Esophagus mucosa (tissue), 1 donor: Measurements from ENCODE around the gene DCX. TPM values are rescaled to one million over a fixed set of nuclear protein-coding genes. Genes with fewer than 3 reads are reported as not detected.
"Not testable (repeated sequence)": the region's sequence is repeated elsewhere in the genome, so short reads cannot be mapped to it uniquely, and the experiment has no call there.

ENCODE experiments used
- ATAC-seq: fragments of 200-7000 bp; cut with Tn5 transposase; one replicate; pipeline ENCODE4 v1.9.1; 2020
- total RNA-seq: library from RNA; stranded (reverse); gene quantifications from one replicate; pipeline ENCODE4 v1.2.4, GENCODE V29; 2023
- donor health status: DM: yes; HTN: yes; CAD: no.

DCX gene
- total RNA-seq, 1 donor from 2014 or later, result 0.04 TPM

GRCh38 chrX:111365770-111366325 is 46.1 kb downstream of the DCX start:
- ATAC-seq, result no peak

- ATAC-seq, result no peak
Measured at GRCh38 chrX:111363741-111364140, 48.3 kb downstream of the DCX start.

- ATAC-seq, result no peak
Measured at GRCh38 chrX:111361751-111362150, 50.2 kb downstream of the DCX start.

DNA sequence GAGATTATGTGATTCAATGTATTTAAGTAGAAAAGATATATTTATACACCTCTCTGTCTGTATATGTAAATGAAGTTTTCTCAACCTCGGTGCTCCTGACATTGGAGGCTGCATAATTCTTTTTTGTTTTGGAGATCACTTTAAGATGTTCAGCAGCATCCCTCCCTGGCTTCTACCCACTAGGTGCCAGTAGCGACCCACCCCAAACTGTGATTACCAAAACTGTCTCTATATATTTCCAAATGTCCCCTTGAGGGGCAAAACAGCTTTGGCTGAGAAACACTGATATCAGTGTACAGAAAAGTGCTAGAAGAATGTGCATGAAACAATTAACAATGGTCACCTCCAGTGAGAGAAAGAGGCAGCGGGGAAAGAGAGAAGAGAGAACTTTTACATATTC is 51.2 kb downstream of the DCX start:
- no peak for ATAC-seq

- no peak for ATAC-seq
Measured at GRCh38 chrX:111355523-111356115, 56.4 kb downstream of the DCX start.

DNA sequence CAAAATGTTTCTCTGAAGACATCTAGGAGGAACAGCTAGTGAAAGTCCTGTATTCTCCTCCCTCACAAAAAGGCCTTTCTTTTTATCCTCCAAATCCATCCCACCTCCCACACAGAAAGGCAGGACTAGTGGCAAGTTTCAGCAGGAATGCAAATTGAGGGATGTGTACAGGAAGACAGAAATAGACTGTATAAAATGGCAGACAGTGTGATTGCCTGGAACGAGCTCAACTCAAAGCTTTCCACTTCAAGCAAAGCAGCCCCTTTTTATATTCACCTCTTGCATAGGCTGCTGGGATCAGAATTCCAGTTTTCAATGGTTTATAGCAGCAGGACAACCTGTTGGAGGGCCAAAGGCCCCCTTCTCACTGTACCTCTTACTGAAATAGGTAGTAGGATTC is 57.5 kb downstream of the DCX start:
- ATAC-seq, result no peak

GRCh38 chrX:111353793-111354192 is 58.2 kb downstream of the DCX start:
- no peak for ATAC-seq

GRCh38 chrX:111352424-111352823 is 59.6 kb downstream of the DCX start:
- ATAC-seq, result peak; percentile 68

DNA sequence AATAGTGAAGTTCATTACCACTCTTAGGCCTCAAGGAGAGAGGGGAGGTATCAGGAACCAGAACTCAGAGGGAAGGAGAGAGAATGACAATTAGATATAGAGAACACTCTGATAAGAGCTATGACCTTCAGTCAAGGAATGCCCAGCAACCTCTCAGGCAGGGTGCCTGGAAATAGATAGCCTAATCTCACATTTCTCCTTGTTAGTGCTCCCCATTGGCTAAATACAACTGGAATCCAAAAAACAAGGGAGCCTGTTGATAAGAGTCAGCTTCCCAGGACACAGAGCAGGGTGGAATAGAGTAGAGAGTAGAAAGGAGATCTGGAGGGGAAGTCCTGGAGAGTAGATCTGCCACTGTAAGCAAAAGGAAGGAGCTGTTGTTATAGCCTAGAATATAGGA is 62.1 kb downstream of the DCX start:
- no peak for ATAC-seq

DNA sequence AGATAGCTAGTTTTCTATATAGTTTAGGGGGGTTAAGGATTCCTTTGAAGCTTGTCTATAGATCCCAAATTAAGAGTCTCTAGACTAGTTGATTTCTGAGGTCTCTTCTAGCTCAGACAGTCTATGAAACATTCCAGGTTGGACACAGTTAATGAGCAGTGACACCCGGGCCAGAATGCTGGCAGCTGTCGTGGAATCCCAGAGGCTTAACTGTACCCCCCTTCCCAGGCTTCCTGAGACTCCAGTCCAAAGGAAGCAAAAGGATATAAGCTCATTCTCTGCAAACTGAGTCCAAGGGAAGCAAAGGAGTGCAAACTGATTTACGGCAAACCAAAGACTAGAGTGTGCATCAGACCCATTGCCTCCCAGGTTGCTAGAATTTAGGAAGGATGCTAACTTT is 62.9 kb downstream of the DCX start:
- ATAC-seq, result no peak

DNA sequence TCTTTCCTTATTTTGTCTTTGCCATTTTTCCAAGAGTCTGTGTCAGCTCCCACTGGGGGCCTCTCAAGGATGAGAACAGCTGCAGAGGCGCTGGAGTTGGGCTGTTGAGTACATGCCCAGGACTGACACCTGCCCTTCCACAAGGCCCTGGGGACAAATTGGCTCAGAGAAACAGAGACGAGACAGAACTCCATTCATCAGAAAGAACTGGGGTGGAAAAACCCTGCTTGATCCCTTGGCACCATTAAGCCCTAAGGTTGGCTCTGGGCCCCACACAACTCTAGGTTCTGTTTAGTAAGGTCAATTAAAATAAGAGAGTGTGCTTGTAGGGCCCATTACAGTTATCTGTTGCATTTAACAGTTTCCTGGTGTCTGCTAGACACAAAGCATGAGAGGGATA is 63.6 kb downstream of the DCX start:
- ATAC-seq, result no peak

- ATAC-seq, result not testable (repeated sequence)
Measured at GRCh38 chrX:111346150-111346549, 65.8 kb downstream of the DCX start.

- ATAC-seq, result no peak
Measured at GRCh38 chrX:111340054-111340453, 71.9 kb downstream of the DCX start.

- no peak for ATAC-seq
Measured at GRCh38 chrX:111339212-111339611, 72.8 kb downstream of the DCX start.

DNA sequence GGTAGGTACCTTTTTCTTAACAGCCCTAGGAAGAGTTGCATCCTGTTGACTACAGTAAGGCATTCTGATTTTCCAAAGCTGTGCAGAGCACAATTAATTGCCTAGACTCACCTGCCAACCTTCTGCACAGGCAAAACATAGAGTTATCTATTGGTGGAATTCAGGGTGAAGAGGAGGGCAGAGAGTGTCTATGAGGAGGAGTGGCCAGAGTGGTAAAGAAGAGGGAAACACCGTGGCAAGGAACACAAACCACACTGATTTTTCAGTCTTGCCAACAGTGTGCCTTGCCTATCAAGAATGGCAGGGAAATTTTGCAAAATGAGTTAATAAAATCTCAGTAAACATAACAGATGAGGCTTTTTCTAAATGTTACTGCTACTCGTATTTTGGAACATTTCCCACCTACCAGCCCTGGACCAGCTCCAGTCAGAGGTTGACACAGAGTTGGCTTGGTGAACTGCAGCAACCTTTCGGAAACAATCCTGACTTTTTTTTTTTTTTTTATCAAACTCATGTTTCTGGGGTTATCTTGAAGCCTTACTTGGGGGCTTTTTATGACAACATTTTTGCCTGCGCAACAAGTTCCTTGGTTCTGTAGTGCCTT is 73.8 kb downstream of the DCX start:
- no peak for ATAC-seq

DNA sequence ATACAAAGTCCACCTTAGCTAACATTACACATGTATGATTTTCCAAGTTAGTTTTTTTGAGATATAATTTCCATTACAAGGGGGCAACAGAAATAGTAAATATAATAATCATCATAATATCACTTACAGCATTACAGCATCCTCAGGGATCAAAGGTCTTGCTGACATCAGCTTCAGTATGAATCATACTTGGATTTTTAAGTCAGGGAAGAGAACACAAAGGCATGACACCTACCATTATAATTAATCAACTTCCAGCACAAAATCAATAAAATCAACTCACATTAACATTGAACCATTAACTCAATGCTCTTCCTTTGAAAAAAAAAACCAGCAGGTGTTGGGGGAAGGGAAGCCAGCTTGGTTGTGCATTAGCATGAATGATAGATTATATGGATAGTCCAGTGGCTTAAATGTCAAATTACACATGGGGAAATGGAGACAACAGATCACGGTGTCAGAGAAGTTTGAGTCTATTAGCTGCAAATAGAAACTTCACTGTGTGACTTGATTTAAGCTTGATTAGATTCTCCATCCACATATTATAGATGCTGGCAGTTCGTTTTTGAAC is 74.8 kb downstream of the DCX start:
- ATAC-seq, result no peak

- ATAC-seq, result no peak
Measured at GRCh38 chrX:111336141-111336540, 75.9 kb downstream of the DCX start.

DNA sequence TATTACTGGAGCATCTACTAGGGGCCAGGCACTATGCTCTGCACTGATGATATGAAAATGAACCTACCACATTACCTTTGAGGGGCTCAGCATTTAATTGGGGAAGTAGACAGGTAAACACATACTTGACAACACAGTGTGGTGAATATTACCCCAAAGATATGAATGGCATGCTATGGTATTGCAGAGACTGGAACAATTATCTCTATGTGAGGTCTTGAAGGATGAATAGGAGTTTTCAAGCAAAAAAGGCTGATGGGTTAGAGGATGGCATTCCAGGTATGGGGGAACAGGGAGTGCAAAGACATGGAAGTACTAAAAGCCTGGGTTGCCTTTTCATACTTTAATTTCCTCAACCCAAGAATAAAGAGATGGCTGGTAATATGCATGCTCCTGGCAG is 82.6 kb downstream of the DCX start:
- ATAC-seq, result no peak

GRCh38 chrX:111328858-111329257 is 83.1 kb downstream of the DCX start:
- no peak for ATAC-seq

- no peak for ATAC-seq
Measured at GRCh38 chrX:111322231-111322855, 89.6 kb downstream of the DCX start.

DNA sequence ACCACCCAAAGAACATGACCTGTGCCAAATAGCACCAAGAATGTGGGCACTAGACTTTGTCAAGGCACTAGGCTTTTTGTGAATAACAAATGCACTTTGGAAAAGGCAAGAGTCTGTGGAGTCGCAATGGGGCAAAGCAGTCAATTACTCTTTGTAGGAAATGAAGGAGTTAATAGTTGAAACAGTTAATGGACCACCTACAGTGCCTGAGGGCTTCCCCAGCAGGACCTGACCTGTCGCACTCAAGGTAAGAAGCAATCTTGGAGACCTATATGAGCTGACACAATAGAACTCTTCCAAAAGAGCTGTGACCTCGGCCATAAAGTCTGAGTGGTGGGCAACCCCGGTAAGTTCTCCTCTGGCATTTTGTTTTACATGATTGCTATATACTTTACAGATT is 92.5 kb downstream of the DCX start:
- no peak for ATAC-seq

DNA sequence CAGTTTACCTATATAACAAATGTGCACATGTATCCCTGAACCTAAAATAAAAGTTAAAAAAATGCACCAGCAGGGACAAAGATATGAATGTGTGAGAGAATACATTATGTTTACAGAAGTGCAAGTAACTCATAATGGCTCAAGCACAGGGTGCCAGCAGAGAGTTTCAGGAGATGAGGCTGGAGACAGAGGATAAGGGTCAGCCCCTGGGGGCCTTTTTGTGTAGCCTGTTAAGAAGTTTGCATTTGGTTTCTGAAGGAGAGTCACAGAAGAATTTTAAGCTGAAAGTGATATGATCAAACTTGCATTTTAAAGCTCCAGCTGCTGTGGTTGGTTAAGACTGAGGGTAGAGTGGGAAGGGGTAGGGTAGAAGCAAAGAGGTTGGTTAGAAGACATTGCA is 93.1 kb downstream of the DCX start:
- ATAC-seq, result no peak

GRCh38 chrX:111309083-111309482 is 102.9 kb downstream of the DCX start:
- ATAC-seq, result no peak

DNA sequence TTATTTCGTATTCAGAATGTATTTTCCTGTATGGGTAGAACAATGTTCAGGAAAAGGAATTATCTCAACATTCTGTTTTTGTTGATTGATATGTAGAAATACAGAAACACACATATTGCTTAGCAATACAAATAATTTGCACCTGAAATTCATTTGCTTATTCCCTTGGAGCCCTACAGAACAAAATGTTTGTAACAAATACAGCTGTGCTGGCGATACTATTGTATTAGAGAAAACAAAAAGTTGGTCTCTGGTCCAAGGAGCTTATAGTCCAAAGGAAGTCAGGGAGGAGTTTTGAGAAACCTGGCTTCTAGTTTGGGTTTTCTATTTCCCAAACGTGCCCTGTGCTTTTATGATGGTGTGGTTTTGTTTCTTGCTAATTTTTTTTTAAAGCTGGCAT is 104.0 kb downstream of the DCX start:
- ATAC-seq, result no peak
